SK-N-MC (cell line): ENCODE measurements around the gene AP4M1.

Source experiments
- EZH2 ChIP-seq: fragments of 200-600 bp; sonication (generic); IDR thresholded peaks from one replicate; pipeline ENCODE4 v1.6.1; 2017; ENCODE audit warnings: antibody characterized with exemption
- POLR2AphosphoS5 ChIP-seq: IDR thresholded peaks from 2 replicates; pipeline ENCODE4 v1.6.1; 2012; ENCODE audit warnings: mild to moderate bottlenecking, low read depth, low read length, borderline replicate concordance

DNA sequence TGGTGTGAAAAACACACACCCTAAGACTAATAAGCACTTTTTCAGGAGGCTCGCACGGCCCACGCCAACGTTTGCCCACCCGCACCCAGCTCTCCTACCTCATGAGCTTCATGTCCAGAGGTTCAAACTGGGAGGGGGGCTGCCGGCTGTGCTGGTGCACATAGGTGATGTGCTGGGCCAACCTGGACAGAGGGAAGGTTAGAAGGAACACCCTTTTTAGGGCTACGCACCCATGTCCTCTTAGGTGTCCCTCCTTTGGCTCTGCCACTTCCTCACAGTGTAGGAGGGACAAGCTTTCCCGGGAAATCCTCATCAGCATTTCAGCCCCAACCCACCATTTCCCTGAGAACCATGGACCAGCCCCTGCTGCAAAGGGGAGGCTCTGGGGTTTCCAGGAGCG is 6.2 kb upstream of the AP4M1 start:
- no peak for TF ChIP-seq EZH2
- TF ChIP-seq POLR2AphosphoS5, result no peak; the same call in 1 of the 2 replicates
